ENCODE measurements around the gene IFI6. TPM values are rescaled to one million over a fixed set of nuclear protein-coding genes. Genes with fewer than 3 reads are reported as not detected.
"Not testable (repeated sequence)": the region's sequence is repeated elsewhere in the genome, so short reads cannot be mapped to it uniquely, and the experiment has no call there.

The IFI6 gene
- total RNA-seq, 2 experiments from 2014 or later: 41.8 to 62.5 TPM

DNA sequence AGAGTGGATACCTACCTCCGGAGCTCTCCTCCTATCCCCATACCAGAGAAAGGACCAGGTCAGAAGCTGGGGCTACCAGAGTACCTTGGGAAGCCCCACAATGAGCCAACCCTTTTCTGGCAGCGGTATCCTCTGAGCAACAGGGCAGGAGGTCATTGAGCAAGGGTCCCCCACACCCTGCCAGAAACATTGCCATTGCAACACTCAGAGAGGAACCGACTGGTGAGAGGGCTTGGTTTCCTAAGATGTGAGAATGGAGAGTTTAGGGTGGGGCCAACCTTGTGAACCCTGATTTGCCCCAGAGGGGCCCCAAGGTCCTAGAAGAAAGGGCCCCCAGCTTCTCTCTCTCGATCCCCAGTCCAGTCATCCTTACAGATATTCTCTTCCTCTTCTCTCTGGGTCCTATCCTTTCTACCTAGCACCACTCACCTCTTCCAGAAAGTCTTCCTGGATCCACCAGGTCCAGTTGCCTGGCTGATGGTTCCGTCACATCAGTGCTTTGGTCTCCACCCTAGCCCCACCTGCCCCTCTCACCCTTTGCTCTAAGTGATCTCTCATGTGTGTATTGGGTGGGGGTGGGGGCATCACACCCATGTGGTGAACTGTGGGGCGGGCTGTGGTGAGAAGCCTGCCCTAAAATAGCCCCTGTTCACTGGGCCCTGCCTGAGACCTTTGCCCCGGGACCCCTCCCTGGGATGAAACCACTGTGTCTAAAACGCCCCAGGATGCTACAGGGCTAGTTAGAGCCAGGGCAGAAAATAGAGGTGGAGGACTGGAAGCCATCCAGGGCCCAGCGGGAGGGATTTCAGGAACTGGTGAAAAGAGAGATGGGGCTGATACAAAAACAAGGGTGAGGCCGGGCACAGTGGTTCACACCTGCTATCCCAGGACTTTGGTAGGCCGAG, 45.7 kb downstream of the IFI6 start:
- no peaks in the 10 kb centered on the region for H3K36me3 Mint-ChIP-seq (ENCODE audit: low read depth)
- intact Hi-C loops (cut with DNase I, micrococcal nuclease): no loop called here
- POLR2A ChIA-PET: no interaction called here

DNA sequence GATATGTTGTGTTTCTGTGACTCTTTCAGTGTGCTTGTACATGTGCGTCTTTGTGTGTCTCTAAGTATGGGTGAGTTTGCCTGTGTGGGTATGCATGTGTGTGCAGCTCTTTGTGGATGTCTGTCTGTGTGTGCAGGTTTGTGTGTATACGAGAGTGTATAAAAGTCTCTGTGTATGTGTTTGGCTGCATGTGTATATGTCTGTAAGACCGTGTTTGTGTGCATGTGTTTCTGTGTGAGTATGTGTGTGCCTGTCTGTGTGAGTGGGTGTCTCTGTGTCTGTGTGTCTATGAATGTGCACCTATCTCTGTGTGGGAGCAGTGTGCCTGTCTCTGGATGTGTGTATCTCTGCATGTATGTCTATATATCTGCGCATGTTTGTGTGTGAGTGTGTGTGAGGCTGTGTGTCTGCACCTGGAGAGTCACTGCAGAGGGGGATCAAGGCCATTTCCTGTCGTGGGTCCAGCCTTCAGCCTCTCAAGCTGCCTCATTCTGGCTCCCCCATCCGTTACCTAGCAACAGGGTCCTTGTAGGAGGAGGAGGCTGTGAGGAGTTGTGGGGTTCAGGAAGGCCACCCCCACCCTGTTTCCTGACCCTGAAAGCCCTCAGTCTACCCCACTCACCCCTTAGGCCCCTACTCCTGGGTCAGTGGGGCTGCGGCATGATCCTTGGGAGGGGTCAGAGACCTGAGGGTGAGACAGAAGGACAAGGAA, 47.4 kb downstream of the IFI6 start:
- Mint-ChIP-seq H3K36me3 (ENCODE audit: low read depth) (no peaks in the 10 kb centered on the region), H3K4me1 (peaks cover 23% of the 10 kb centered on the region), H3K27me3 (no peaks in the 10 kb centered on the region), H3K4me3 (no peak overlapping the region), H3K27ac (no peak overlapping the region), H3K9me3 (ENCODE audit: low read depth) (no peaks in the 10 kb centered on the region)
- intact Hi-C loops (cut with DNase I, micrococcal nuclease): no loop called here
- POLR2A ChIA-PET: interaction anchor here (0.9 kb wide), 1 partner anchor 101 kb away, joined by 3 read pairs; the partner anchor contains the start of gene FAM76A
- ATAC-seq (peak; percentile 27), DNase-seq (no peak)
- CTCF ChIA-PET: interaction anchor here (0.7 to 1.7 kb wide), 2 partner anchors 18 to 25 kb away, joined by 3 to 7 read pairs; no protein-coding TSS in a partner anchor

More for the DNA sequence above, 45.7 kb downstream of the IFI6 start:
- Mint-ChIP-seq H3K4me3 (no peak overlapping the region), H3K27me3 (no peaks in the 10 kb centered on the region), H3K4me1 (peaks cover 30% of the 10 kb centered on the region), H3K9me3 (ENCODE audit: low read depth) (no peaks in the 10 kb centered on the region), H3K27ac (no peak overlapping the region)
- DNase-seq (no peak), ATAC-seq (no peak)
- CTCF ChIA-PET: interaction anchor here (1.7 kb wide), 1 partner anchor 19 kb away, joined by 7 read pairs; no protein-coding TSS in a partner anchor

DNA sequence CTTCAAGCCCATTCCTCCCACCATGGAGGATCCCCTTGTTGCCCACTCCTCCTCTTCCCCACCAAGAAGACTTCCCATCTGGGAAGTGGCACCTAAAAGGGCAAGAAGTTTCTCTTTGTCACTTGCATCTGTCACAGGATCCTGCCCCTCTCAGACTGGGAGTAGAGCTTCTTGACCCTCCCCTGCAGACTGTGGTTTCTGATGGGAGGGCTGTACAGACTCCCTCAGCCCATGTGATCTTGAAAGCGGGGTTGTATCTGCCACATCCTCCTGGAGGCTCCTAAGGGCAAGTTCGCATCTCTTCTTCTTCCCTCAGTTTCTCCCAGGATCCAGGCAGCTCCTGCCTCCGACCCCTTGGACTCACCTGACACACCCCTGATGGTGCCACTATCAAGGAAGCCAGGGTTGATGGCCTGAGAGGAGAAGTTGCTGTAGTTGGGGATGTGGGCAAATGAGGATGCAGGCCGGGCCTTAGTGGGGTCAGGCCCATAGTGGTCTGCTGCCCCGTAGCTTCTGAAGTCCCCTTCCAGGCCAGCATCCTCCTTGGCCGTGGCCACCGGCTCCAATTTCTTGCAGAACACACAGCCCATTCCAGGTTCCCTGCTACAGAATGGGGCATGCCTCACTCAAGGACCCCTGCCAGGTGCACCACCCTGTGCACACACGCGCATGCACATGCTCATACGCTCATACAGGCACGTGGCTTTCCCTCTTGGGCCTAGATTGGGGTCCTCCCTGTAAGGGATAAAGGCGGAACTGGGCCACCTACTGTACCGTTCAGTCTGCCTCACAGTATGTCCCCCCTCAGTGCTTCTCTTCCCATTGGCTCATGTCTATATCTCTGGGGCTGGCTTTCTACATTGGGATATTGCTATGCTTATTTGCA, 48.4 kb downstream of the IFI6 start:
- DNase-seq: no peak
- Mint-ChIP-seq H3K9me3 (ENCODE audit: low read depth) (no peaks in the 10 kb centered on the region), H3K4me1 (peaks cover 20% of the 10 kb centered on the region), H3K27ac (no peak overlapping the region), H3K36me3 (ENCODE audit: low read depth) (no peaks in the 10 kb centered on the region), H3K27me3 (no peaks in the 10 kb centered on the region), H3K4me3 (no peak overlapping the region)
- POLR2A ChIA-PET: interaction anchor here (0.8 kb wide), 1 partner anchor 1025 kb away, joined by 4 read pairs; the partner anchor contains the start of gene RNU11
- intact Hi-C loops (cut with DNase I, micrococcal nuclease): no loop called here
- CTCF ChIA-PET: interaction anchor here (1.4 kb wide), 1 partner anchor 46 kb away, joined by 5 read pairs; no protein-coding TSS in a partner anchor
- no peak for ATAC-seq

DNA sequence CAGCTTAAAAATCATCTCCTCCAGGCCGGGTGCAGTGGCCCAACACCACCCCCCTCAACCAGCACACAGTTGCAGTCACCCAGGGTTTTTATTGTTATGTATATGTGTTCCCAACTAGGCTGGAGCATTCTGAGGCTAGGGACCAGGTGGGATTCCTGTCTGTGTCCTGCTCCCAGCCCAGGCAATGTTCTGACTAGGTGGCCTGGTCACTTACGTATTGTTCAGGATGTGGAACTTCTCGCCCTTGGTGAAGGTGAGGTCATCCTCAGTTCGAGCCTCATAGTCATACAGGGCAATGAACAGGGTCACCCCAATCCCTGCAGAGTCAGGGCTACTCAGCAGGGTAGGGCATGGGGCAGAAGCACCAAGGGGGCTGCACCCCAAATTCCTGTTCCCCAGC, 49.2 kb downstream of the IFI6 start:
- POLR2A ChIA-PET: interaction anchor here (0.8 kb wide), 1 partner anchor 1026 kb away, joined by 4 read pairs; the partner anchor contains the start of gene RNU11
- Mint-ChIP-seq H3K9me3 (ENCODE audit: low read depth) (no peaks in the 10 kb centered on the region), H3K4me3 (no peak overlapping the region), H3K27me3 (no peaks in the 10 kb centered on the region), H3K27ac (no peak overlapping the region), H3K4me1 (peaks cover 26% of the 10 kb centered on the region), H3K36me3 (ENCODE audit: low read depth) (no peaks in the 10 kb centered on the region)
- ATAC-seq: no peak
- no peak for DNase-seq
- CTCF ChIA-PET: interaction anchor here (1.4 kb wide), 1 partner anchor 46 kb away, joined by 5 read pairs; no protein-coding TSS in a partner anchor
- intact Hi-C loops (cut with DNase I, micrococcal nuclease): no loop called here

DNA sequence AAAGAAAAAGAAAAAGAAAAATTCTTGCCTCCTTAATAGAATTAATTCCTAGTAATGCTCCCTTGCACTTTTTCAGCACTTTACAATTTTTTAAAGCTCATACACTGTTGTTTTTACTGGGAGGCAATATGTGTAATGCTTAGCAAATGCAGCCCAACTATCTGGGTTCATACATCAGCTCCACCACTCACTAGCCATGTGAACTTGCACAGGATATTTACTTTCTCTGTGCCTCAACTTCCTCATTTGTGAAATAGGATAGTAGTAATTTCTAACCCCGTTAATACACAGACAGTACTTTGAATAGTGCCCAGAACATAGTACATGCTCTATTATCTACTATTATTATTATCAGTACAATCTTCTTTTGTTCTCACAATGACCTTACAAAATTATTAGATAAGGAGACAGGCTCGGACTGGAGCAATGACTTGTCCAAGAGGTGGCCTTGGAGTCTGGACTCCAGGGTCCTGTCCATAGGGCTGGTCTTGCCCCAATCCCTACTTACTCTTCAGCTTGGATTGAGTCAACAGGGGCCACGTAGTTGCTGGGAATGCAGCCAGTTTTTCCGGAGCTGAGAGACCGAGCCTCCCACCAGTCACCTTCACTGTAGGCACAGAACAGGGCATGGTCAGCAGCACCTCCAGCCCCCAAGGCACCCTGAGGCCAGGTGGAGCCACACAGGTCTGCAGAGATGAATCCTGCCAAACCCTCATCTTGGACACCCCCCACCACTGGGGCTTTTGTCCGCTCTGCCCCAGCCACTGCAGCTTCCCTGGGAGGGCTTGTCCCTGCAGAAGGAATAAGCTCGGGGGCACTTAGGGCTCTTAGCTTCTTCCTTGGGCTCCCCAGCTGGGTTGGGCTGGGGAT, 50.7 kb downstream of the IFI6 start:
- ChIA-PET CTCF (interaction anchor here (3.9 kb wide), 1 partner anchor 42 kb away, joined by 14 read pairs; no protein-coding TSS in a partner anchor), POLR2A (no interaction called here)
- no peaks in the 10 kb centered on the region for H3K27me3 Mint-ChIP-seq
- no peaks in the 10 kb centered on the region for H3K9me3 Mint-ChIP-seq (ENCODE audit: low read depth)
- no peak overlapping the region for H3K27ac Mint-ChIP-seq
- H3K4me1 Mint-ChIP-seq: peaks cover 31% of the 10 kb centered on the region
- H3K36me3 Mint-ChIP-seq (ENCODE audit: low read depth): no peaks in the 10 kb centered on the region
- no peak overlapping the region for H3K4me3 Mint-ChIP-seq
- intact Hi-C loops (cut with DNase I, micrococcal nuclease): no loop called here
- no peak for DNase-seq
- ATAC-seq: no peak

DNA sequence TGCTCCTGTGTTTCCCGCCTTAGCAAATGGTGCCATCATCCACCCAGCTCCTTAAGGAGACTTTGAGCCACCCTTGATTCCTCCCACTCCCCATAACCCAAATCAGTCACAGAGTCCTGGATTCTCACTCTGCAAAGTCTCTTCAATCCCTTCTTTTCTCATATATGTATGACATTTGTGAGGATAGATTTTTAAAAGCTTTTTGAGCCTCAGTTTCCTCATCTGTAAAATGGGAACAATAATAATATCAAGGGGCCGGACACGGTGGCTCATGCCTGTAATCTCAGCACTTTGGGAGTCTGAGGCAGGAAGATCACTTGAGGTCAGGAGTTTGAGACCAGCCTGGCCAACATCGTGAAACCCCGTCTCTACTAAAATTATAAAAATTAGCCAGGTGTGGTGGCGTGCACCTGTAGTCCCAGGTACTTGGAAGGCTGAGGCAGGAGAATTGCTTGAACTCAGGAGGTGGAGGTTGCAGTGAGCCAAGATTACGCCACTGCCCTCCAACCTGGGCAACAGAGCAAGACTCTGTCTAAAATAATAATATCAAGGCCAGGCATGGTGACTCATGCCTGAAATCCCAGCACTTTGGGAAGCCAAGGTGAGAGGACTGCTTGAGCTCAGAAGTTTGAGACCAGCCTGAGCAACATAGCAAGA, 52.1 kb downstream of the IFI6 start:
- DNase-seq; ATAC-seq; H3K9me3 Mint-ChIP-seq (ENCODE audit: low read depth); H3K36me3 Mint-ChIP-seq (ENCODE audit: low read depth); H3K27ac Mint-ChIP-seq; POLR2A ChIA-PET; intact Hi-C loops (cut with DNase I, micrococcal nuclease); H3K27me3 Mint-ChIP-seq; H3K4me3 Mint-ChIP-seq: not testable (repeated sequence)
- peaks cover 37% of the 10 kb centered on the region for H3K4me1 Mint-ChIP-seq
- CTCF ChIA-PET: interaction anchor here (0.6 to 3.9 kb wide), 5 partner anchors 13 to 116 kb away, joined by 3 to 14 read pairs (median 3); no protein-coding TSS in a partner anchor

DNA sequence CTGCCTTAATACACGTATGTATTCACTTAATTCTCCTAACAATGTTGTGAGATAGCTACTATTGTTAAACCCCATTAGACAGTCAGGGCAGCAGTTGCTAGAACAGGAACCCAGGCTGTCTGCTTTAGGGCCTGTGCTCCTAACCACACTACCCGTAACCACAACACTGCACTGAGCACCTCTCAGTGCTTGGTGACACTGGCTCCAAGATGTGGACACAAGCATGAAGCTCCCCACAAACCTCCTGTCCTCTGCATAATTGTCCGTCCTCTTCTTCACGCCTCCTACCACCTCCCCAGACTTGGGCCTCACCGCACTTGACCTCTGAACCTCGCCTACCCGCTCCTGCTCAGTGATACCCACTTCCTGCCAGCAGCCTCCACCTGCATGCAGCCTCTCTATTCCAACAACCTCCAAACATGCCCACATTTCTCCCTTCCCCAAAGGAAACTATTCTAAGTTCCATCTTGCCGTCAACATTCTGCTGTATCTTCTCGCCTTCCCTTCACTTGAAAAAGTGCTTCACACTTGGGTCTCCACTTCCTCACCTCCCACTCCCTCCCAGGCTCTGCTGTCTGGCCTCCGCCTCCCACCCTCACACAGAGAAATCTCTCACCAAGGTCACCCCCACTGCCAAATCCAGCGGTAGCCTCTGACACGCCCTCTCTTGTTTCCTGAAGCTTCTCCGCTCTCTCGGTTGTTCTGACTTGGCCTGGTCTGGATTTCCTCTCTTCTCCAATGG, 53.5 kb downstream of the IFI6 start:
- intact Hi-C loops (cut with DNase I, micrococcal nuclease): no loop called here
- POLR2A ChIA-PET: no interaction called here
- CTCF ChIA-PET: interaction anchor here (0.6 to 3.9 kb wide), 9 partner anchors 10 to 1229 kb away, joined by 3 to 14 read pairs (median 3); no protein-coding TSS in a partner anchor
- Mint-ChIP-seq H3K4me1 (peaks cover 48% of the 10 kb centered on the region), H3K27ac (peak overlapping the region; percentile 55), H3K9me3 (ENCODE audit: low read depth) (no peaks in the 10 kb centered on the region), H3K36me3 (ENCODE audit: low read depth) (no peaks in the 10 kb centered on the region), H3K27me3 (no peaks in the 10 kb centered on the region), H3K4me3 (peak overlapping the region; percentile 1)
- DNase-seq: peak; percentile 51
- ATAC-seq: peak; percentile 79

DNA sequence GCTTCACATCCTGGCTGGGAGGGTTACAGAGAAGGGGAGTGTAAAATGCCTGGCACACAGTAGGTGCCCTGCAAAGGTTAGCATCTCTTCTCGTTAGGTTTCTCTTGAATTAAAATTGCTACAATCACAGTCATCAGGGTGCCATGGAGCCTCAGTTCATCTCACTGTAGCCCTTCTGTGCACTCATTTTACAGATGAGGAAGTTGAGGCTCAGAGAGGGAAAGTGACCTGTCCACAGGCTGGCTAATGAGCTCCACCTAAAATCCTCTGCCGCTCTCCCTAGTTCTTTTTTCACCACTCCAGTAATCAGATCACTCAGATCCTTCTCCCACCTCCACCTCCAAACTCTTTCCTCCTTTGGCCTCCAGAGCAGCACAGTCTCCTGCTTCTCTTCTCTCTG, 54.6 kb downstream of the IFI6 start:
- no peaks in the 10 kb centered on the region for H3K27me3 Mint-ChIP-seq
- H3K9me3 Mint-ChIP-seq (ENCODE audit: low read depth): no peaks in the 10 kb centered on the region
- ATAC-seq (no peak), DNase-seq (no peak)
- no peak overlapping the region for H3K4me3 Mint-ChIP-seq
- peak overlapping the region; percentile 52 for H3K27ac Mint-ChIP-seq
- CTCF ChIA-PET: interaction anchor here (0.6 to 3.9 kb wide), 5 partner anchors 9 to 226 kb away, joined by 3 to 14 read pairs (median 9); no protein-coding TSS in a partner anchor
- POLR2A ChIA-PET: no interaction called here
- peaks cover 45% of the 10 kb centered on the region for H3K4me1 Mint-ChIP-seq
- intact Hi-C loops (cut with DNase I, micrococcal nuclease): no loop called here
- no peaks in the 10 kb centered on the region for H3K36me3 Mint-ChIP-seq (ENCODE audit: low read depth)

DNA sequence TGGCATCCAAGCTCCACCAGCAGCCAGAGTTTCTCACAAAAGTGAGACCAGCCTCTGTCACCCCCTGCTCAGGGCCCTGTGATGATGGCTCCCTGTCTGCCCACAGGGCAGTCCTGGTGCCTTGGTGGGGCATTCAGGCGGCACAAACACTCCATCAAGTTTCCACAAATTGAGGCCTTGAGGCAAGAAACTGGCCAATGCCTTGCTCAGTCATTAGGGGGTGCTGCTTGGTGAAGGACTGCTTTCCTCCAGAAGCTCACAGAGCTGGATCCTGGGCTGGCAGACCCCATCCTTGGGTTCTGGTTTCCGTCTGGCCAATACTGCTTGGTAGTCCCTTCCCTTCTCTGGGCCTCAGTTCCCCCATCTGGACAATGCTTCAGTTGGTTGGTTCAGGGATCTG, 55.6 kb downstream of the IFI6 start:
- no peaks in the 10 kb centered on the region for H3K27me3 Mint-ChIP-seq
- H3K4me3 Mint-ChIP-seq: no peak overlapping the region
- ATAC-seq: no peak
- H3K4me1 Mint-ChIP-seq: peaks cover 47% of the 10 kb centered on the region
- intact Hi-C loops (cut with DNase I, micrococcal nuclease): no loop called here
- H3K9me3 Mint-ChIP-seq (ENCODE audit: low read depth): no peaks in the 10 kb centered on the region
- ChIA-PET CTCF (interaction anchor here (0.6 to 2.8 kb wide), 5 partner anchors 10 to 1168 kb away, joined by 3 to 10 read pairs (median 5); no protein-coding TSS in a partner anchor), POLR2A (no interaction called here)
- H3K36me3 Mint-ChIP-seq (ENCODE audit: low read depth): no peaks in the 10 kb centered on the region
- H3K27ac Mint-ChIP-seq: no peak overlapping the region
- DNase-seq: no peak

All from activated CD4-positive, alpha-beta T cell treated with anti-CD3 and anti-CD28 coated beads for 36 hours (primary cell).